HepG2 (cell line): ENCODE data around the gene OGG1. TPM values are rescaled to one million over a fixed set of nuclear protein-coding genes. Genes with fewer than 3 reads are reported as not detected.
A peak's percentile ranks its signal among the peaks of the same experiment; 100 is the strongest.

ENCODE experiments used
- AGO2 ChIP-seq: fragments of 200-400 bp; formaldehyde crosslinking; optimal IDR thresholded peaks from 2 replicates; pipeline ENCODE3; 2017; ENCODE audit warnings: mild to moderate bottlenecking, low read depth, low read length, moderate library complexity
- FIP1L1 ChIP-seq: fragments of 200-400 bp; formaldehyde crosslinking; IDR thresholded peaks from 2 replicates; pipeline ENCODE4 v1.6.1; 2018; ENCODE audit warnings: low read depth, mild to moderate bottlenecking, low read length, moderate library complexity, borderline replicate concordance; ENCODE audit not compliant: insufficient read depth
- FLYWCH1 ChIP-seq: sonication (generic); formaldehyde crosslinking; IDR thresholded peaks from 2 replicates; pipeline ENCODE4 v1.8.1; 2023; ENCODE audit warnings: mild to moderate bottlenecking, missing genetic modification reagents
- HNF4A ChIP-seq: sonication (generic); formaldehyde crosslinking; IDR thresholded peaks from 2 replicates; pipeline ENCODE4 v1.4.0; 2020; ENCODE audit warnings: missing genetic modification reagents
- JDP2 ChIP-seq: sonication (generic); formaldehyde crosslinking; IDR thresholded peaks from 2 replicates; pipeline ENCODE4 v1.8.1; 2022; ENCODE audit warnings: missing genetic modification reagents, borderline replicate concordance
- NR2F6 ChIP-seq, 2 experiments: IDR thresholded peaks; 2 replicates each; pipeline ENCODE4 v1.6.1; 2016; ENCODE audit warnings: antibody characterized with exemption in 1 of 2, mild to moderate bottlenecking in 1 of 2
- RAD21 ChIP-seq: fragments of 450-650 bp; formaldehyde crosslinking; IDR thresholded peaks from 2 replicates; pipeline ENCODE4 v1.5.0; 2020; ENCODE audit warnings: mild to moderate bottlenecking
- SP2 ChIP-seq: sonication (generic); formaldehyde crosslinking; IDR thresholded peaks from 2 replicates; pipeline ENCODE4 v1.5.1; 2020; ENCODE audit warnings: mild to moderate bottlenecking, missing genetic modification reagents
- TBP ChIP-seq: sonication (generic); formaldehyde crosslinking; IDR thresholded peaks from 2 replicates; pipeline ENCODE4 v1.5.0; 2020; ENCODE audit warnings: missing genetic modification reagents
- ZBTB1 ChIP-seq: sonication (generic); formaldehyde crosslinking; IDR thresholded peaks from 2 replicates; pipeline ENCODE4 v1.4.0; 2020; ENCODE audit warnings: missing genetic modification reagents, borderline replicate concordance
- ZEB1 ChIP-seq: IDR thresholded peaks from 2 replicates; pipeline ENCODE4 v1.6.1; 2012; ENCODE audit warnings: mild to moderate bottlenecking, low read depth, inconsistent platforms; ENCODE audit not compliant: insufficient replicate concordance
- ZNF484 ChIP-seq: sonication (generic); formaldehyde crosslinking; IDR thresholded peaks from 2 replicates; pipeline ENCODE4 v1.5.1; 2020; ENCODE audit warnings: mild to moderate bottlenecking, low read depth, missing genetic modification reagents, borderline replicate concordance
- polyA plus RNA-seq, 8 experiments: library from polyadenylated mRNA; depleted of rRNA in 3 of 8; stranded (reverse) in 7 of 8; unstranded in 1 of 8; fragments of >200 nt; fragmentation: Illumina TruSeq in 4 of 8; extraction: Trizol in 4 of 8; gene quantifications; 2 replicates each; pipeline versions ENCODE4 v1.2.1 to v1.2.3, GENCODE V29; 2011 to 2016; ENCODE audit warnings: low read depth in 4 of 8, missing spikeins in 1 of 8, mixed read lengths in 1 of 8; ENCODE audit not compliant: insufficient read depth in 1 of 8
- total RNA-seq, 5 experiments: library from RNA; depleted of rRNA; stranded (reverse); fragments of >200 nt; fragmentation: Illumina TruSeq; extraction: Trizol; gene quantifications; 2 replicates each; pipeline ENCODE4 v1.2.3, GENCODE V29; 2016; ENCODE audit warnings: low read depth in 1 of 5
- TF ChIP-seq, protein P1 (sequence below): sonication (generic); formaldehyde crosslinking; IDR thresholded peaks from 2 replicates; pipeline ENCODE4 v1.4.0; 2020; ENCODE audit warnings: missing genetic modification reagents, borderline replicate concordance
- TF ChIP-seq, protein P2 (sequence below): sonication (generic); formaldehyde crosslinking; IDR thresholded peaks from 2 replicates; pipeline ENCODE4 v1.9.0; 2021; ENCODE audit warnings: missing genetic modification reagents, borderline replicate concordance
- TF ChIP-seq, protein P3 (sequence below): sonication (generic); formaldehyde crosslinking; IDR thresholded peaks from 2 replicates; pipeline ENCODE4 v1.4.0; 2020; ENCODE audit warnings: missing genetic modification reagents
- TF ChIP-seq, protein P4 (sequence below): sonication (generic); formaldehyde crosslinking; IDR thresholded peaks from 2 replicates; pipeline ENCODE4 v1.8.1; 2023; ENCODE audit warnings: mild to moderate bottlenecking, missing genetic modification reagents
- TF ChIP-seq, protein P5 (sequence below): IDR thresholded peaks from 2 replicates; pipeline ENCODE4 v1.6.1; 2012; ENCODE audit warnings: low read depth, low read length, improper control_type of control experiment
- TF ChIP-seq, protein P6 (sequence below): sonication (generic); formaldehyde crosslinking; IDR thresholded peaks from 2 replicates; pipeline ENCODE4 v1.5.1; 2020; ENCODE audit warnings: missing genetic modification reagents, mild to moderate bottlenecking, borderline replicate concordance

OGG1 gene
- total and polyA plus RNA-seq, 2 of the 13 experiments (the other 11 are each of a cell fraction or from before 2014, with no cell fraction given), result 28.7 to 33.2 TPM

DNA sequence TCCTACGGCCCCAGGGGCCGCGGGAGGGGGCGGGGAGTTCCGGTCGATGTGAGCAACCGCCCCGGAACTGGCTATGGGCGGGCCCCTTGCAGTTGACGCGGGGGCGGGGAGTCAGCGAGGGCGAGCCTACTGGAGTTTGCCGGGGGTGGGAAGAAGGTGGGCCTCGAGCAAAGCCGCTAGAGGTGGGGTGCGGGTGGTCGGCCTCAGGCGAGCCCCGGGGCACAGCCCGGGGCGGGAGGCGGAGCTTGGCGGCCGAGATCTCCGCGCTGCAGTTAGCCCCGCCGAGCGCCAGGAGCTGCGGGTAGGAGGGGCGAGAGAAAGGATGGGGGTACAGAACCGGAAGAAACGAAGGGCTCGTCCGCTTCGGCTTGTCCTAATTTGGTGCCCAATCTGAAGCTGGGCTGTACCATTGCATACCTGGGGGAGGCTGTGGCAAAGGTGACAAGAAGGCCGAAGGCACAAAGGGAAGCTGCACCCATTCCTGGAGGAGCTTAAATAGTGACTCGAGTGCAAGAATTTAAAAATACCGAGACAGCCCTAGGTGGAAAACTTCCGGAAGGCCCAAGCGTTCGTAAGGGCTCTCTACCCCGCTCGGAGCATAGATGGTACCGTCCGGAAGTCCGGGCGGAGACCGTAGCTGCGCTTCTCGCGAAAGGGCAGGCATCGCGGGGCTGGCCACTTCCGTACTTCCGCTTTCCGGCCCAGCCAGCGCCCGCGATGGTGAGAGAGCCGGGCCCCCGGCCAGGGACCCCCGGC is 42.8 kb downstream of the OGG1 start, which contains the start of the genes ARPC4 and TADA3 (continued):
- no peak for TF ChIP-seq TBP (CRISPR knock-in tag)
- TF ChIP-seq HNF4A (CRISPR knock-in tag), result peak; percentile 15; the same call in 1 of the 2 replicates
- no peak for TF ChIP-seq ZEB1
- peak; percentile 77 for TF ChIP-seq AGO2
- no peak for TF ChIP-seq FIP1L1
- no peak for TF ChIP-seq JDP2 (CRISPR knock-in tag)
- no peak for TF ChIP-seq ZBTB1 (CRISPR knock-in tag)
- TF ChIP-seq, protein P1, sequence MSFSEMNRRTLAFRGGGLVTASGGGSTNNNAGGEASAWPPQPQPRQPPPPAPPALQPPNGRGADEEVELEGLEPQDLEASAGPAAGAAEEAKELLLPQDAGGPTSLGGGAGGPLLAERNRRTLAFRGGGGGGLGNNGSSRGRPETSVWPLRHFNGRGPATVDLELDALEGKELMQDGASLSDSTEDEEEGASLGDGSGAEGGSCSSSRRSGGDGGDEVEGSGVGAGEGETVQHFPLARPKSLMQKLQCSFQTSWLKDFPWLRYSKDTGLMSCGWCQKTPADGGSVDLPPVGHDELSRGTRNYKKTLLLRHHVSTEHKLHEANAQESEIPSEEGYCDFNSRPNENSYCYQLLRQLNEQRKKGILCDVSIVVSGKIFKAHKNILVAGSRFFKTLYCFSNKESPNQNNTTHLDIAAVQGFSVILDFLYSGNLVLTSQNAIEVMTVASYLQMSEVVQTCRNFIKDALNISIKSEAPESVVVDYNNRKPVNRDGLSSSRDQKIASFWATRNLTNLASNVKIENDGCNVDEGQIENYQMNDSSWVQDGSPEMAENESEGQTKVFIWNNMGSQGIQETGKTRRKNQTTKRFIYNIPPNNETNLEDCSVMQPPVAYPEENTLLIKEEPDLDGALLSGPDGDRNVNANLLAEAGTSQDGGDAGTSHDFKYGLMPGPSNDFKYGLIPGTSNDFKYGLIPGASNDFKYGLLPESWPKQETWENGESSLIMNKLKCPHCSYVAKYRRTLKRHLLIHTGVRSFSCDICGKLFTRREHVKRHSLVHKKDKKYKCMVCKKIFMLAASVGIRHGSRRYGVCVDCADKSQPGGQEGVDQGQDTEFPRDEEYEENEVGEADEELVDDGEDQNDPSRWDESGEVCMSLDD (CRISPR knock-in tag), result no peak
- TF ChIP-seq, protein P2, sequence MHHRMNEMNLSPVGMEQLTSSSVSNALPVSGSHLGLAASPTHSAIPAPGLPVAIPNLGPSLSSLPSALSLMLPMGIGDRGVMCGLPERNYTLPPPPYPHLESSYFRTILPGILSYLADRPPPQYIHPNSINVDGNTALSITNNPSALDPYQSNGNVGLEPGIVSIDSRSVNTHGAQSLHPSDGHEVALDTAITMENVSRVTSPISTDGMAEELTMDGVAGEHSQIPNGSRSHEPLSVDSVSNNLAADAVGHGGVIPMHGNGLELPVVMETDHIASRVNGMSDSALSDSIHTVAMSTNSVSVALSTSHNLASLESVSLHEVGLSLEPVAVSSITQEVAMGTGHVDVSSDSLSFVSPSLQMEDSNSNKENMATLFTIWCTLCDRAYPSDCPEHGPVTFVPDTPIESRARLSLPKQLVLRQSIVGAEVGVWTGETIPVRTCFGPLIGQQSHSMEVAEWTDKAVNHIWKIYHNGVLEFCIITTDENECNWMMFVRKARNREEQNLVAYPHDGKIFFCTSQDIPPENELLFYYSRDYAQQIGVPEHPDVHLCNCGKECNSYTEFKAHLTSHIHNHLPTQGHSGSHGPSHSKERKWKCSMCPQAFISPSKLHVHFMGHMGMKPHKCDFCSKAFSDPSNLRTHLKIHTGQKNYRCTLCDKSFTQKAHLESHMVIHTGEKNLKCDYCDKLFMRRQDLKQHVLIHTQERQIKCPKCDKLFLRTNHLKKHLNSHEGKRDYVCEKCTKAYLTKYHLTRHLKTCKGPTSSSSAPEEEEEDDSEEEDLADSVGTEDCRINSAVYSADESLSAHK (CRISPR knock-in tag), result no peak
- TF ChIP-seq SP2 (CRISPR knock-in tag), result peak; percentile 62
- TF ChIP-seq, protein P3, sequence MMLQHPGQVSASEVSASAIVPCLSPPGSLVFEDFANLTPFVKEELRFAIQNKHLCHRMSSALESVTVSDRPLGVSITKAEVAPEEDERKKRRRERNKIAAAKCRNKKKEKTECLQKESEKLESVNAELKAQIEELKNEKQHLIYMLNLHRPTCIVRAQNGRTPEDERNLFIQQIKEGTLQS (CRISPR knock-in tag), result no peak
- TF ChIP-seq ZNF484 (CRISPR knock-in tag), result no peak
- TF ChIP-seq, protein P4, sequence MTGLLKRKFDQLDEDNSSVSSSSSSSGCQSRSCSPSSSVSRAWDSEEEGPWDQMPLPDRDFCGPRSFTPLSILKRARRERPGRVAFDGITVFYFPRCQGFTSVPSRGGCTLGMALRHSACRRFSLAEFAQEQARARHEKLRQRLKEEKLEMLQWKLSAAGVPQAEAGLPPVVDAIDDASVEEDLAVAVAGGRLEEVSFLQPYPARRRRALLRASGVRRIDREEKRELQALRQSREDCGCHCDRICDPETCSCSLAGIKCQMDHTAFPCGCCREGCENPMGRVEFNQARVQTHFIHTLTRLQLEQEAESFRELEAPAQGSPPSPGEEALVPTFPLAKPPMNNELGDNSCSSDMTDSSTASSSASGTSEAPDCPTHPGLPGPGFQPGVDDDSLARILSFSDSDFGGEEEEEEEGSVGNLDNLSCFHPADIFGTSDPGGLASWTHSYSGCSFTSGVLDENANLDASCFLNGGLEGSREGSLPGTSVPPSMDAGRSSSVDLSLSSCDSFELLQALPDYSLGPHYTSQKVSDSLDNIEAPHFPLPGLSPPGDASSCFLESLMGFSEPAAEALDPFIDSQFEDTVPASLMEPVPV (CRISPR knock-in tag), result no peak
- peak; percentile 30; the same call in 1 of the 2 replicates for TF ChIP-seq RAD21 (CRISPR knock-in tag)
- TF ChIP-seq, protein P5, sequence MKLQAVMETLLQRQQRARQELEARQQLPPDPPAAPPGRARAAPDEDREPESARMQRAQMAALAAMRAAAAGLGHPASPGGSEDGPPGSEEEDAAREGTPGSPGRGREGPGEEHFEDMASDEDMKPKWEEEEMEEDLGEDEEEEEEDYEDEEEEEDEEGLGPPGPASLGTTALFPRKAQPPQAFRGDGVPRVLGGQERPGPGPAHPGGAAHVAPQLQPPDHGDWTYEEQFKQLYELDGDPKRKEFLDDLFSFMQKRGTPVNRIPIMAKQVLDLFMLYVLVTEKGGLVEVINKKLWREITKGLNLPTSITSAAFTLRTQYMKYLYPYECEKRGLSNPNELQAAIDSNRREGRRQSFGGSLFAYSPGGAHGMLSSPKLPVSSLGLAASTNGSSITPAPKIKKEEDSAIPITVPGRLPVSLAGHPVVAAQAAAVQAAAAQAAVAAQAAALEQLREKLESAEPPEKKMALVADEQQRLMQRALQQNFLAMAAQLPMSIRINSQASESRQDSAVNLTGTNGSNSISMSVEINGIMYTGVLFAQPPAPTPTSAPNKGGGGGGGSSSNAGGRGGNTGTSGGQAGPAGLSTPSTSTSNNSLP, result no peak
- TF ChIP-seq, protein P6, sequence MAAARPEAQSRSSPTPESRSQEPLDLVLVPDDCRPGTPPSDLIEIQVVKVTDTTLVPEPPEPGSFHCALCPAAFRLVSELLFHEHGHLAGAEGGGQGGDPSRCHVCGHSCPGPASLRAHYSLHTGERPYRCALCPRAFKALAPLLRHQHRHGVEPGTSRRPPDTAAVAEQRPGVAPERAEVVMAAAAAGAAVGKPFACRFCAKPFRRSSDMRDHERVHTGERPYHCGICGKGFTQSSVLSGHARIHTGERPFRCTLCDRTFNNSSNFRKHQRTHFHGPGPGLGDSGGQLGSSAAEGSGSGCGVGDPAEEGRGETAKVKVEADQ (CRISPR knock-in tag), result no peak; the same call in 1 of the 2 replicates
- no peak for TF ChIP-seq FLYWCH1 (CRISPR knock-in tag)
- TF ChIP-seq NR2F6 (IDR thresholded peaks at IDR 0.05), result no peak
- no peak for TF ChIP-seq NR2F6 (CRISPR knock-in tag; IDR thresholded peaks at IDR 0.05)
